Bronchial epithelial cell (primary cell): ENCODE results near the gene SRXN1. TPM values are rescaled to one million over a fixed set of nuclear protein-coding genes. Genes with fewer than 3 reads are reported as not detected.

ENCODE experiments used
- DNase-seq: peaks from one replicate; pipeline ENCODE4 v3.0.0-alpha.2; 2010; ENCODE audit warnings: low read depth
- FAIRE-seq: peaks from 2 replicates; lab custom pipeline; 2011; peaks lifted over from hg19 to GRCh38; lab: Jason Lieb, UNC
- H3K27me3 ChIP-seq: 2 replicates; pipeline ENCODE4 v1.5.1; 2011; ENCODE audit warnings: low read length; ENCODE audit not compliant: control insufficient read depth, insufficient read depth
- H3K36me3 ChIP-seq: 2 replicates; pipeline ENCODE4 v1.5.1; 2011; ENCODE audit warnings: low read length; ENCODE audit not compliant: control insufficient read depth, insufficient read depth
- H3K4me3 ChIP-seq: 2 replicates; pipeline ENCODE4 v1.5.1; 2011; ENCODE audit warnings: mild to moderate bottlenecking, low read depth, low read length, control low read depth
- CTCF ChIP-seq: IDR thresholded peaks from 2 replicates; pipeline ENCODE4 v1.5.1; 2011; ENCODE audit warnings: mild to moderate bottlenecking, moderate library complexity, low read length, control low read depth, inconsistent platforms; ENCODE audit not compliant: insufficient read depth, severe bottlenecking
- total RNA-seq: library from RNA; depleted of rRNA; stranded (reverse); fragments of >200 nt; gene quantifications from 2 replicates; pipeline ENCODE4 v1.2.1, GENCODE V29; 2014

The SRXN1 gene
- total RNA-seq, 1 donor from 2014 or later: 146 TPM

- FAIRE-seq (no peak), DNase-seq (no peak)
- no peak for TF ChIP-seq CTCF
- Histone ChIP-seq H3K36me3 (no peaks in the 10 kb centered on the region), H3K27me3 (peaks cover 7% of the 10 kb centered on the region), H3K4me3 (no peak overlapping the region)
Observed at GRCh38 chr20:617934-618690, 34.9 kb downstream of the SRXN1 start.

GRCh38 chr20:615514-615913 lies 37.5 kb downstream of the SRXN1 start:
- no peak for DNase-seq
- no peak for FAIRE-seq
- Histone ChIP-seq H3K36me3 (no peaks in the 10 kb centered on the region), H3K27me3 (peaks cover 22% of the 10 kb centered on the region), H3K4me3 (no peak overlapping the region)
- no peak for TF ChIP-seq CTCF

- TF ChIP-seq CTCF: no peak
- no peak for FAIRE-seq
- H3K4me3 ChIP-seq: no peak overlapping the region
- H3K36me3 ChIP-seq: no peaks in the 10 kb centered on the region
- DNase-seq: no peak
- peaks cover 40% of the 10 kb centered on the region for H3K27me3 ChIP-seq
Observed at GRCh38 chr20:611843-612185, 41.2 kb downstream of the SRXN1 start.

DNA sequence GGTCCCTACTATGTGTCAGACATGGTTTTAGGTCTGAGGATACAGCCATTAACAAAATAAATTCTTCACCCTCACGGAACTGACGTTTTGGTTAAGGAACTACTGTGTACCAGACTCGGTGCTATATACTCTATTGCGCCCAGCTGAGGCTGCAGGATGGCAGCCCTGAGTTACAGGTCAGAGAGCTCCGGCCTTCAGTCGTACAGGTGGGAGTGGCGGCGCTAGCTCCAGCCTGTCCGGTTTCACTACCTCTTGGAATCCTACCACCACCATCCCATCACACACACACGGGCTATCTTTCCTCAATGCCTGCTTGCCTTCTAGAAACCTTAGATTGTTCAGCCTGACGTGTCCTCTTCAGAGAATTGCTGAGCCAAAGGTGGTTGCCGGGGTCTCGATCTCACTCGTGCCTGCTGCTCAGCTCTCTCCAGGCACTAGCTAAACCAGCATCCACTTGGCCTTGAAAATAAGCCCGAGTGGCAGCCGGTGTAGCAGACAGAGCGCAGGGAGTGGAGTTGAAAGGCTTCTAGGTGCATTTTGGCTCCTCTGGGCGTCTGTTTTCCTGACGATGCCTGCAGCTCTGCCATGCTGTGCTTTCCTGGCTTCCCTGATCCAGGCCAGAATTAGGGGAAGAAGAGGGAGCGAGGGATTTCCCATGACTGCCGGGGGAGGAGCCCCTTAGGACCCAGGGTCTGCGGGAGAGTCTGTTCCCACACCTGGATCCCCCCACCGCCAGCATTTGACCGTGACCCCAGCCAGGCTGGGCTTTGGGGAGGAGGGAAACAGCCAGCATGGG lies 41.8 kb downstream of the SRXN1 start:
- DNase-seq (no peak), FAIRE-seq (no peak)
- H3K4me3 ChIP-seq: no peak overlapping the region
- no peaks in the 10 kb centered on the region for H3K36me3 ChIP-seq
- peaks cover 40% of the 10 kb centered on the region for H3K27me3 ChIP-seq
- no peak for TF ChIP-seq CTCF

GRCh38 chr20:610130-611046 lies 42.6 kb downstream of the SRXN1 start, which contains the start of gene TCF15:
Gene TCF15, minus strand, starts transcription at chr20:610309. Its CDS starts 72 bp downstream, at chr20:610237.
- TF ChIP-seq CTCF: no peak
- peaks cover 40% of the 10 kb centered on the region for H3K27me3 ChIP-seq
- no peak within 1 kb of the TSS for H3K4me3 ChIP-seq
- H3K36me3 ChIP-seq: no peaks in the 10 kb centered on the region
- DNase-seq (no peak), FAIRE-seq (no peak)
